MG63 (cell line): Measurements from ENCODE around the gene METTL6. TPM values are rescaled to one million over a fixed set of nuclear protein-coding genes. Genes with fewer than 3 reads are reported as not detected.
"Not testable (repeated sequence)": the region's sequence is repeated elsewhere in the genome, so short reads cannot be mapped to it uniquely, and the experiment has no call there.

Source experiments
- DNase-seq: peaks from one replicate; pipeline ENCODE4 v3.0.0-alpha.2; 2020
- H3K27me3 ChIP-seq: fragments of 250-450 bp; sonication (Bioruptor Pico); 2 replicates; pipeline ENCODE4 v1.5.1; 2020; ENCODE audit warnings: mild to moderate bottlenecking, moderate library complexity
- H3K36me3 ChIP-seq: fragments of 250-450 bp; sonication (Bioruptor Pico); 2 replicates; pipeline ENCODE4 v1.5.1; 2020; ENCODE audit warnings: mild to moderate bottlenecking, moderate library complexity
- H3K4me3 ChIP-seq: fragments of 250-450 bp; sonication (Bioruptor Pico); 2 replicates; pipeline ENCODE4 v1.5.1; 2020; ENCODE audit warnings: mild to moderate bottlenecking, moderate library complexity
- H3K9me3 ChIP-seq: fragments of 250-450 bp; sonication (Bioruptor Pico); 2 replicates; pipeline ENCODE4 v1.5.1; 2020; ENCODE audit warnings: mild to moderate bottlenecking, moderate library complexity
- total RNA-seq: library from RNA; depleted of rRNA; stranded (reverse); fragments of >200 nt; shearing (Covaris generic); gene quantifications from 2 replicates; pipeline ENCODE4 v1.2.3, GENCODE V29; 2014; ENCODE audit warnings: low replicate concordance

Gene METTL6
- total RNA-seq, 1 experiment from 2014 or later = 13.7 TPM

GRCh38 chr3:15428539-15428938 is 1.2 kb upstream of the METTL6 start:
- Histone ChIP-seq H3K27me3 (no peaks in the 10 kb centered on the region), H3K4me3 (peak overlapping the region; percentile 89), H3K9me3 (no peaks in the 10 kb centered on the region), H3K36me3 (peaks cover 14% of the 10 kb centered on the region)
- DNase-seq = peak; percentile 33

- Histone ChIP-seq H3K9me3 (no peaks in the 10 kb centered on the region), H3K4me3 (peak overlapping the region; percentile 89), H3K36me3 (peaks cover 14% of the 10 kb centered on the region), H3K27me3 (no peaks in the 10 kb centered on the region)
- no peak for DNase-seq
Measured at GRCh38 chr3:15427981-15428380, 637 bp upstream of the METTL6 start.

GRCh38 chr3:15426579-15427118 is 695 bp downstream of the METTL6 start:
- H3K4me3 ChIP-seq = peak overlapping the region; percentile 89
- H3K27me3 ChIP-seq = no peaks in the 10 kb centered on the region
- no peaks in the 10 kb centered on the region for H3K9me3 ChIP-seq
- H3K36me3 ChIP-seq = peaks cover 5% of the 10 kb centered on the region; the same call in 1 of the 2 replicates
- DNase-seq = no peak

- no peak for DNase-seq
- no peak overlapping the region for H3K4me3 ChIP-seq
- no peaks in the 10 kb centered on the region for H3K9me3 ChIP-seq
- H3K36me3 ChIP-seq = peaks cover 3% of the 10 kb centered on the region; the same call in 1 of the 2 replicates
- H3K27me3 ChIP-seq = no peaks in the 10 kb centered on the region
Measured at GRCh38 chr3:15420871-15421270, 6.5 kb downstream of the METTL6 start.

- not testable (repeated sequence) for H3K36me3 ChIP-seq, H3K9me3 ChIP-seq, DNase-seq, H3K4me3 ChIP-seq, H3K27me3 ChIP-seq
Measured at GRCh38 chr3:15410966-15411365, 16.4 kb downstream of the METTL6 start.

- Histone ChIP-seq H3K36me3 (peaks cover 7% of the 10 kb centered on the region), H3K9me3 (no peaks in the 10 kb centered on the region), H3K4me3 (no peak overlapping the region), H3K27me3 (no peaks in the 10 kb centered on the region)
- DNase-seq = no peak
Measured at GRCh38 chr3:15409774-15410173, 17.6 kb downstream of the METTL6 start.

GRCh38 chr3:15409239-15409638 is 18.1 kb downstream of the METTL6 start:
- no peak for DNase-seq
- no peak overlapping the region for H3K4me3 ChIP-seq
- no peaks in the 10 kb centered on the region for H3K9me3 ChIP-seq
- no peaks in the 10 kb centered on the region for H3K27me3 ChIP-seq
- peaks cover 4% of the 10 kb centered on the region for H3K36me3 ChIP-seq

- no peak for DNase-seq
- H3K36me3 ChIP-seq = no peaks in the 10 kb centered on the region
Measured at GRCh38 chr3:15405448-15406050, 21.8 kb downstream of the METTL6 start.

GRCh38 chr3:15404767-15405166 is 22.6 kb downstream of the METTL6 start:
- Histone ChIP-seq H3K4me3 (no peak overlapping the region), H3K36me3 (no peaks in the 10 kb centered on the region), H3K9me3 (no peaks in the 10 kb centered on the region), H3K27me3 (no peaks in the 10 kb centered on the region)
- no peak for DNase-seq

More at GRCh38 chr3:15405448-15406050, 21.8 kb downstream of the METTL6 start:
- H3K9me3 ChIP-seq = no peaks in the 10 kb centered on the region
- no peak overlapping the region for H3K4me3 ChIP-seq
- H3K27me3 ChIP-seq = no peaks in the 10 kb centered on the region

GRCh38 chr3:15403965-15404364 is 23.4 kb downstream of the METTL6 start:
- no peaks in the 10 kb centered on the region for H3K27me3 ChIP-seq
- no peaks in the 10 kb centered on the region for H3K9me3 ChIP-seq
- no peaks in the 10 kb centered on the region for H3K36me3 ChIP-seq
- DNase-seq = no peak
- H3K4me3 ChIP-seq = no peak overlapping the region

- Histone ChIP-seq H3K9me3 (no peaks in the 10 kb centered on the region), H3K4me3 (no peak overlapping the region), H3K27me3 (no peaks in the 10 kb centered on the region), H3K36me3 (no peaks in the 10 kb centered on the region)
- DNase-seq = no peak
Measured at GRCh38 chr3:15403495-15403894, 23.8 kb downstream of the METTL6 start.

GRCh38 chr3:15401936-15402335 is 25.4 kb downstream of the METTL6 start:
- Histone ChIP-seq H3K27me3 (no peaks in the 10 kb centered on the region), H3K9me3 (no peaks in the 10 kb centered on the region), H3K36me3 (no peaks in the 10 kb centered on the region), H3K4me3 (no peak overlapping the region)
- no peak for DNase-seq

- no peaks in the 10 kb centered on the region for H3K27me3 ChIP-seq
- H3K9me3 ChIP-seq = no peaks in the 10 kb centered on the region
- no peak for DNase-seq
- H3K36me3 ChIP-seq = no peaks in the 10 kb centered on the region
- H3K4me3 ChIP-seq = no peak overlapping the region
Measured at GRCh38 chr3:15399970-15400369, 27.4 kb downstream of the METTL6 start.

GRCh38 chr3:15398731-15399133 is 28.6 kb downstream of the METTL6 start:
- not testable (repeated sequence) for H3K4me3 ChIP-seq, H3K27me3 ChIP-seq, DNase-seq

GRCh38 chr3:15393252-15393651 is 34.1 kb downstream of the METTL6 start:
- not testable (repeated sequence) for H3K4me3 ChIP-seq, DNase-seq, H3K9me3 ChIP-seq, H3K36me3 ChIP-seq, H3K27me3 ChIP-seq

More at GRCh38 chr3:15398731-15399133, 28.6 kb downstream of the METTL6 start:
- H3K36me3 ChIP-seq, H3K9me3 ChIP-seq: not testable (repeated sequence)

- no peak for DNase-seq
Measured at GRCh38 chr3:15391007-15391406, 36.3 kb downstream of the METTL6 start.

GRCh38 chr3:15390460-15390859 is 36.9 kb downstream of the METTL6 start:
- DNase-seq = no peak
- no peak overlapping the region for H3K4me3 ChIP-seq
- no peaks in the 10 kb centered on the region for H3K36me3 ChIP-seq
- H3K27me3 ChIP-seq = no peaks in the 10 kb centered on the region
- H3K9me3 ChIP-seq = peaks cover 3% of the 10 kb centered on the region; the same call in 1 of the 2 replicates

More at GRCh38 chr3:15391007-15391406, 36.3 kb downstream of the METTL6 start:
- no peaks in the 10 kb centered on the region for H3K9me3 ChIP-seq
- H3K36me3 ChIP-seq = no peaks in the 10 kb centered on the region
- no peak overlapping the region for H3K4me3 ChIP-seq
- no peaks in the 10 kb centered on the region for H3K27me3 ChIP-seq

- H3K9me3 ChIP-seq, H3K27me3 ChIP-seq, H3K36me3 ChIP-seq, DNase-seq, H3K4me3 ChIP-seq: not testable (repeated sequence)
Measured at GRCh38 chr3:15388335-15388734, 39.0 kb downstream of the METTL6 start.
